GM21515 (cell line): ENCODE results near the gene PSORS1C1.
"Not testable (repeated sequence)": the region's sequence is repeated elsewhere in the genome, so short reads cannot be mapped to it uniquely, and the experiment has no call there.

Experiments
- ATAC-seq: cut with Tn5 transposase; IDR thresholded peaks from one replicate; pipeline ENCODE4 v1.9.1; 2021; ENCODE audit not compliant: unreplicated experiment

The PSORS1C1 gene, protein sequence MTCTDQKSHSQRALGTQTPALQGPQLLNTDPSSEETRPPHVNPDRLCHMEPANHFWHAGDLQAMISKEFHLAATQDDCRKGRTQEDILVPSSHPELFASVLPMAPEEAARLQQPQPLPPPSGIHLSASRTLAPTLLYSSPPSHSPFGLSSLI

GRCh38 chr6:31114541-31114878 lies at the start of gene PSORS1C1:
Gene PSORS1C1 (plus strand): TSS chr6:31114800. CDS start chr6:31129633, 14,833 bp downstream.
- no peak for ATAC-seq

DNA sequence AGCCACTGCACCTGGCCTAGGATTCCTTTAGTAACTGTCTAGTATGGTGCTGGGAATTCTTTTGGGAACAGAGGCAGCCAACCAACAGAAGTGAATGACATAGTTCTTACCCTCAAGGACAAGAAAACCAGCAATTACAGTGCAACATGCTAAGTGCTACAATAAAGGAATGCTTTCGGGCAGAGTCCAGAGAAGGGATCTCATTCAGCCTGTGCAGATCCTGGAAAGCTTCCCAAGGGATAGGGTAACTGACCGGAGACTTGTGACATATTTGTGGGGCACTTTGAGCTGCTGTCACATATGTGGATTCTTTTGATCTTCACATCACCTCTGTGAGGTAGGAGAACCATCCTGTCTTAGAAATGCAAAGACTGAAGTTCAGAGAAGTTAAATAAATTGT lies 49.0 kb upstream of the PSORS1C1 start:
- ATAC-seq, result no peak

GRCh38 chr6:31067028-31067427 lies 47.6 kb upstream of the PSORS1C1 start:
- not testable (repeated sequence) for ATAC-seq

GRCh38 chr6:31067891-31068668 lies 46.5 kb upstream of the PSORS1C1 start:
- not testable (repeated sequence) for ATAC-seq

DNA sequence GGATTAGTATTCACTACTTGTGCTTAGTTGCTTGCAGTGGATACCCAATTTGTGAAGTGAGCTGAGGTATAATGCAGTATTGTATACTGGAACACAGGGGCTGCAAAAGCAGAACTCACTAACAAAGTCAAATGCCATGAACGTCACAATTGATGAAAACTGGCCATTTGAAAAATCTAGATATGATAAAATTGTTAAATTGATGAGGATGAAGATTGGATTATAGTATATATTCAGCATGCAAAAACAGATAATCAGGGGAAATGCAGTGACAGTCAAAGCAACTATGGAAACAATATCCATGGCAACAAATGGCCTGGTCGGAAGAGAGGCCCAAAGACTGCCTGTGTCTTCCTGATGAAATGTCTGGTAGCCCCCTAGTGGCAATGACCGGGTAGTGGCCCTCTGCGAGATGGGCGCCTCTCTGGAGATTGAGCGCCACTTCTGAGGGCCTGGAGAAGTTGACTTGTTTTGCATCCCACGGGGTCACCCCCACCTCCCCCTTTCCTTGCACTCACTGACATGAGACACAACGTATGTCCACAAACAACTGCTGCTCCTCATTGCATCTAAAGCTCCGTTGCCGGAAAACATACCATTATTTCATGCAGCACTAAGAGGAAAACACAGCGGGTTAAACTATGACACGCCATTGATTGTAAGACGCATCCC lies 45.8 kb upstream of the PSORS1C1 start:
- ATAC-seq, result no peak

- no peak for ATAC-seq
Observed at GRCh38 chr6:31070711-31071197, 43.8 kb upstream of the PSORS1C1 start.

GRCh38 chr6:31074401-31074800 lies 40.2 kb upstream of the PSORS1C1 start:
- ATAC-seq, result no peak

- ATAC-seq, result no peak
Observed at GRCh38 chr6:31075528-31075927, 39.1 kb upstream of the PSORS1C1 start.

GRCh38 chr6:31076611-31077010 lies 38.0 kb upstream of the PSORS1C1 start:
- no peak for ATAC-seq

DNA sequence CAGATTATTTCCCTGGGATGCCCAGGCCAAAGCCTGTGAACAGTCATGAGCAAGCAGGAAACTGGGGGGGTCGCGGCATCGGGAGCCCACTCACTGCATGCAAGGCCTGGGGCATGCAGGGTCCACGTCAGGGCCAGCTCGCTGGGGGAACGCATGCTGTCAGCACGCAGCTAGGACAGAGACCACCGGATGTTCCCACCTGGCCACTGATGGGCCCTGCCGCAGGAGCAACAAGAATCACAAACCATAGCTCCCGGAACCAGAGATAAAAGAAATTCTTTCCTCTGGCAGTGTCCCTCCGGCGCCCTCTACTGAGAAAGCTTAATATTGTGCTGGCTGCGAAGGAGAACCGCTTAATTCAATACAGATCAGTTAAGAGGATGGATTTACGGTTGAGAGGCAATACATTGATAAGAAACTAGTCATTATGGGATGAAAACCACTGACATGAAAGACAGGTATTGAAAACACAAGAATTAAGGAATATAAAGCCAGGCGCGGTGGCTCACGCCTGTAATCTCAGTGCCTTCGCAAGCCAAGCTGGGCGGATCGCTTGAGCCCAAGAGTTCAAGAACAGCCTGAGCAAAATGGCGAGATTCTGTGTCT lies 34.8 kb upstream of the PSORS1C1 start:
- no peak for ATAC-seq

- no peak for ATAC-seq
Observed at GRCh38 chr6:31081872-31082271, 32.7 kb upstream of the PSORS1C1 start.

DNA sequence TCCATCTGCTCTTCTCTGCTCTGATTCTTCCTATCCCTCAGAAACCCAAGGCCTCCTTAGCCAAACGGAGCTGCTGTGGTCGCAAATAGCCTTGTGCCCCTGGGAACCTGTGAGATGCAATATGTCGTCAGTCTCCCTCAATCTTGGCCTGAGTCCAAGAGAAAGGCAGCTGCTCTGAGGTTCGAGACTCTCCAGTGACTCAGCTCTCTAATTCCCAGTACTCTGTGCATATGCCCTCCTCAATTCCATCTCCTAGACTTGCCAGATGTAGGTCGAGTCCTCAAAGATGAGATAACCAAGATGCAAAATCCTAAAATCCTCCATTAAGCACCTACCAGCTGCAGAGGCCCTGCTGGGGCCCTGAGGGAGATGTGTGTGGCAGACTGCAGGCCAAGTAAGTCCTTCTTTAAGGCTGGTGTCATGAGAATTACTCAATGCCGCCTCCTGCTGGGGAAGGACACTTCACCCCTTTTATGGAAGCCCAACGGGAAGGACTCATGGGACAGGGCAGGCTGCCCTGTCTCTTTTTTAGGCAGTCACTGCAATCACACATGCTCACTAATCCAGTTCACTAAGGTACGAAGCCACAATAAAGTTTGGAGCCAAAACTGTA lies 30.8 kb upstream of the PSORS1C1 start:
- ATAC-seq, result no peak

DNA sequence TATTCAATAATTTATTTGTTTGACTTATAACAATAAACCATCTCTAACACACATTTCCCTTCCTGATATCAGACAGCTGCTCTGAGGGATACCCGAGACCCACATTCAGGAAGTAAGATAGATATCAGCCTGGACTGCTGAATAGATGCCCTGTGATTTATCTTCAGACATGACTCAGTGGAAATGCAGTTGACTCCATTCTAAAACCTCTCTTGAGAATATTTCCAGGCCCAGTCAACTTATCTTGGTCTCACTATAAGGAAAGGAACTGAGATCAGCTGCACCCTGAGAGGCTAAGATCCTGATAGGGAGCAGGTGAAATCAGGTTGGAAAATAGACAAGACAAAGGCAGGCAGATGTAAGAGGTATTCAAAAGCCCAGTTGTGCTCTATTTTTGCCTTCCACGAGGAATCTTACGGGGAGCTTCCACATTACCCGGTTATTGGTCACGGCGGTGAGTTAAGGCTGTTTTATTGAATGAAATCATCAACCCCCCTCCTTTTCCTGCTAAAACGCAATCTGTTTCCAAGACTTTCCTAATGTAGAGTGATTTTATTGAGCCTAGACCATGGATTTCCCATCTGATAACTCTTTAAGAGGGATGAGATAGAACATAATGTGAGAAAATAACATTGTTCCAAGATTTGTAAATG lies 27.7 kb upstream of the PSORS1C1 start:
- no peak for ATAC-seq

DNA sequence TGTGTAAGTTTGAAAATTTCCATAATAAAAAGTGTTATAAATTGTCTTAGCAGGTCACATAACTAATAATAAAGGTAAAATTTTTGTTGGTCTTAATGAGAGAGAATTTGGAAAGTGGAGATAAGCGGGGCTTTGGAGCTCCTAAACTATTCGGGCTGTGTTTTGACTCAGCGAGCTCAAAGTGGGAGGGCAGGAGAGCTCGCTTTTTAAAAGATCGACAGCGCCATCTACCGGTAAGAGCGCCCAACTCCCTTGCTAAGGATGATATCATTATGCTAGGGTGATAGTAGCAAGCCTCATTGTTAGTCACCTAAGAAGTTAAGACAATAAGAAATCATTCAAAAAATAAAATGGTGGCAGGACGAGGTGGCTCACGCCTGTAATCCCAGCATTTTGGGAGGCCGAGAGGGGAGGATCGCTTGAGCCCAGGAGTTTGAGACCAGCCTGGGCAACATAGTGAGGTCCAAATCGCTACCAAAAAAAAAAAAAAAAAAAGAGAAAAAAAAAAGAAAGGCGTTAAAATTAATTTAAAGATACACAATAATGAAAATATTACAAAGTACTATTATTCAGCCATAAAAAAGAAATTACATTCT lies 27.0 kb upstream of the PSORS1C1 start:
- ATAC-seq, result peak; percentile 73

GRCh38 chr6:31090275-31090972 lies 24.2 kb upstream of the PSORS1C1 start:
- no peak for ATAC-seq

- ATAC-seq, result no peak
Observed at GRCh38 chr6:31090973-31091364, 23.6 kb upstream of the PSORS1C1 start.

- no peak for ATAC-seq
Observed at GRCh38 chr6:31091680-31092079, 22.9 kb upstream of the PSORS1C1 start.

- ATAC-seq, result no peak
Observed at GRCh38 chr6:31092238-31092637, 22.4 kb upstream of the PSORS1C1 start.

- ATAC-seq, result no peak
Observed at GRCh38 chr6:31092769-31093505, 21.7 kb upstream of the PSORS1C1 start.
